Measurements from ENCODE around the gene TGIF1. TPM values are rescaled to one million over a fixed set of nuclear protein-coding genes. Genes with fewer than 3 reads are reported as not detected.

The TGIF1 gene
- total and polyA plus RNA-seq, 9 of the 15 experiments (the other 6 are each of a cell fraction or from before 2014, with no cell fraction given): 16.1 to 77.7 (median 44.6) TPM

DNA sequence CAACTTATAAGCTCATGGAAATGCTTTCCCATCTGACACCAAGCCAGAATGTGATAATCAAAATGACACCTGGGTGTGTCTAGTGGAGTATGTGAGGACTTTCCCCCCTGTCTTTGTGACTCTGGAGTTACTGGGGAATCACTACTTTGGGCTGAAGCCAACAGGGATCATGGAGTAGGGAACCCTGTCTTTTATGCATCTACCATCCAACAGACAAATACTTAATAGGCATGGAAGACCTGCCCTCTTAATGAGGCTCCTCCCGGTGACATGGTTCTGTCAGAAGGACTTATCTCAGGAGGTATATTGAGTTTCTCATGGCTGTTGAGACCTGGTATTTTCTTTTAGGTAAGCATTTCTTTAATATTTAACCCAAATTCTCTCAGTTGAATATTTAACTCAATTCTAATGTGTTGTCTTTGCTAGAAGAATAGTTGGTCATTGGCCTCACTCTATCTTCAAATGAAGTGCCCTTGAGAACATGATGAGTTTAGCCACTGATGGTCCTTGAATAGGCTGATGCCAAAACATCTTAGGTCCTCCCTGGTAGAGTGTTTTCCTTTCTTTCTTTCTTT is 42.1 kb downstream of the TGIF1 start:
- ChIA-PET POLR2A (interaction anchor here (0.9 kb wide), 1 partner anchor 14 kb away, joined by 3 read pairs; no protein-coding TSS in a partner anchor), CTCF (ENCODE audit: low intra/inter-chr PET ratio) (no interaction called here)
- in situ Hi-C loops (cut with MboI): no loop called here
- Histone ChIP-seq H3K79me2 (ENCODE audit: control insufficient read depth, insufficient read depth, low read length) (no peaks in the 10 kb centered on the region), H3K9ac (ENCODE audit: insufficient read depth in 1 of 2, low read depth in 2 of 2, low read length in 2 of 2) (no peak overlapping the region), H3K36me3 (ENCODE audit: control insufficient read depth, insufficient read depth, low read length) (no peaks in the 10 kb centered on the region), H3K27me3 (ENCODE audit: control insufficient read depth in 2 of 2, insufficient read depth in 2 of 2, low read length in 2 of 2) (no peaks in the 10 kb centered on the region), H3K4me1 (replicated peaks in 1 of 2; ENCODE audit: control insufficient read depth in 2 of 2, insufficient read depth in 2 of 2, low read length in 2 of 2) (no peaks in the 10 kb centered on the region), H3K9me3 (replicated peaks; ENCODE audit: control insufficient read depth, insufficient read depth, low read depth, low read length) (no peaks in the 10 kb centered on the region), H3K9me1 (ENCODE audit: control insufficient read depth, insufficient read depth, low read length) (no peaks in the 10 kb centered on the region), H3K4me3 (no peak overlapping the region), H3K4me2 (ENCODE audit: insufficient read depth, low read length) (no peak overlapping the region), H4K20me1 (replicated peaks; ENCODE audit: control insufficient read depth, insufficient read depth, low read length) (no peaks in the 10 kb centered on the region), H3K27ac (ENCODE audit: extremely low read depth, low read depth, low read length) (no peak overlapping the region), H2AFZ (ENCODE audit: low read depth, low read length) (no peak overlapping the region)
- DNase-seq (ENCODE audit: extremely low read depth in 1 of 4, low spot score in 3 of 4) (no peak), FAIRE-seq (no peak), ATAC-seq (no peak)
- no TSS peak for BruUV-seq (replicated peaks)
- WGBS (ENCODE audit: insufficient coverage, low coverage, missing lambda C conversion rate): 0% methylated on average over 1 of the region's 1 CpG
- intact Hi-C loops (cut with micrococcal nuclease): no loop called here
- TF ChIP-seq PHF8 (IDR thresholded peaks at IDR 0.05; ENCODE audit: borderline replicate concordance, low read length): no peak
- TF ChIP-seq L3MBTL2 (IDR thresholded peaks at IDR 0.05): no peak
- no peak for TF ChIP-seq ZNF431 (CRISPR knock-in tag; IDR thresholded peaks at IDR 0.05)
- TF ChIP-seq SAP30 (IDR thresholded peaks at IDR 0.05; ENCODE audit: borderline replicate concordance, insufficient read depth, low read depth, low read length, poor library complexity, severe bottlenecking): no peak
- no peak for TF ChIP-seq KLF16 (IDR thresholded peaks at IDR 0.05)
- no peak for TF ChIP-seq ATF1 (CRISPR knock-in tag; IDR thresholded peaks at IDR 0.05)
- no peak for TF ChIP-seq ATF1 (tag; IDR thresholded peaks at IDR 0.05)
- TF ChIP-seq, protein P1, sequence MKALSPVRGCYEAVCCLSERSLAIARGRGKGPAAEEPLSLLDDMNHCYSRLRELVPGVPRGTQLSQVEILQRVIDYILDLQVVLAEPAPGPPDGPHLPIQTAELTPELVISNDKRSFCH (CRISPR knock-in tag; IDR thresholded peaks at IDR 0.05): no peak
- TF ChIP-seq, protein P1 (tag; IDR thresholded peaks at IDR 0.05): no peak
- TF ChIP-seq, protein P2, sequence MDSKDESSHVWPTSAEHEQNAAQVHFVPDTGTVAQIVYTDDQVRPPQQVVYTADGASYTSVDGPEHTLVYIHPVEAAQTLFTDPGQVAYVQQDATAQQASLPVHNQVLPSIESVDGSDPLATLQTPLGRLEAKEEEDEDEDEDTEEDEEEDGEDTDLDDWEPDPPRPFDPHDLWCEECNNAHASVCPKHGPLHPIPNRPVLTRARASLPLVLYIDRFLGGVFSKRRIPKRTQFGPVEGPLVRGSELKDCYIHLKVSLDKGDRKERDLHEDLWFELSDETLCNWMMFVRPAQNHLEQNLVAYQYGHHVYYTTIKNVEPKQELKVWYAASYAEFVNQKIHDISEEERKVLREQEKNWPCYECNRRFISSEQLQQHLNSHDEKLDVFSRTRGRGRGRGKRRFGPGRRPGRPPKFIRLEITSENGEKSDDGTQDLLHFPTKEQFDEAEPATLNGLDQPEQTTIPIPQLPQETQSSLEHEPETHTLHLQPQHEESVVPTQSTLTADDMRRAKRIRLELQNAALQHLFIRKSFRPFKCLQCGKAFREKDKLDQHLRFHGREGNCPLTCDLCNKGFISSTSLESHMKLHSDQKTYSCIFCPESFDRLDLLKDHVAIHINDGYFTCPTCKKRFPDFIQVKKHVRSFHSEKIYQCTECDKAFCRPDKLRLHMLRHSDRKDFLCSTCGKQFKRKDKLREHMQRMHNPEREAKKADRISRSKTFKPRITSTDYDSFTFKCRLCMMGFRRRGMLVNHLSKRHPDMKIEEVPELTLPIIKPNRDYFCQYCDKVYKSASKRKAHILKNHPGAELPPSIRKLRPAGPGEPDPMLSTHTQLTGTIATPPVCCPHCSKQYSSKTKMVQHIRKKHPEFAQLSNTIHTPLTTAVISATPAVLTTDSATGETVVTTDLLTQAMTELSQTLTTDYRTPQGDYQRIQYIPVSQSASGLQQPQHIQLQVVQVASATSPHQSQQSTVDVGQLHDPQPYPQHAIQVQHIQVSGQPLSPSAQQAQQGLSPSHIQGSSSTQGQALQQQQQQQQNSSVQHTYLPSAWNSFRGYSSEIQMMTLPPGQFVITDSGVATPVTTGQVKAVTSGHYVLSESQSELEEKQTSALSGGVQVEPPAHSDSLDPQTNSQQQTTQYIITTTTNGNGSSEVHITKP (IDR thresholded peaks at IDR 0.05; ENCODE audit: partially characterized antibody): no peak
- no peak for TF ChIP-seq GABPB1 (CRISPR knock-in tag; IDR thresholded peaks at IDR 0.05)
- no peak for TF ChIP-seq HIVEP1 (CRISPR knock-in tag; IDR thresholded peaks at IDR 0.05)
- no peak for TF ChIP-seq CBFA2T2 (conservative IDR thresholded peaks at IDR 0.05)
- TF ChIP-seq ZSCAN29 (IDR thresholded peaks at IDR 0.05): no peak
- TF ChIP-seq, protein P3, sequence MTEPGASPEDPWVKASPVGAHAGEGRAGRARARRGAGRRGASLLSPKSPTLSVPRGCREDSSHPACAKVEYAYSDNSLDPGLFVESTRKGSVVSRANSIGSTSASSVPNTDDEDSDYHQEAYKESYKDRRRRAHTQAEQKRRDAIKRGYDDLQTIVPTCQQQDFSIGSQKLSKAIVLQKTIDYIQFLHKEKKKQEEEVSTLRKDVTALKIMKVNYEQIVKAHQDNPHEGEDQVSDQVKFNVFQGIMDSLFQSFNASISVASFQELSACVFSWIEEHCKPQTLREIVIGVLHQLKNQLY (CRISPR knock-in tag; conservative IDR thresholded peaks at IDR 0.05): no peak
- TF ChIP-seq ZNF316 (IDR thresholded peaks at IDR 0.05): no peak
- TF ChIP-seq, protein P4, sequence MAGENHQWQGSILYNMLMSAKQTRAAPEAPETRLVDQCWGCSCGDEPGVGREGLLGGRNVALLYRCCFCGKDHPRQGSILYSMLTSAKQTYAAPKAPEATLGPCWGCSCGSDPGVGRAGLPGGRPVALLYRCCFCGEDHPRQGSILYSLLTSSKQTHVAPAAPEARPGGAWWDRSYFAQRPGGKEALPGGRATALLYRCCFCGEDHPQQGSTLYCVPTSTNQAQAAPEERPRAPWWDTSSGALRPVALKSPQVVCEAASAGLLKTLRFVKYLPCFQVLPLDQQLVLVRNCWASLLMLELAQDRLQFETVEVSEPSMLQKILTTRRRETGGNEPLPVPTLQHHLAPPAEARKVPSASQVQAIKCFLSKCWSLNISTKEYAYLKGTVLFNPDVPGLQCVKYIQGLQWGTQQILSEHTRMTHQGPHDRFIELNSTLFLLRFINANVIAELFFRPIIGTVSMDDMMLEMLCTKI (IDR thresholded peaks at IDR 0.05; ENCODE audit: partially characterized antibody): no peak

Data from K562 (cell line).